ENCODE measurements around the gene CARM1.
"Not testable (repeated sequence)": the region's sequence is repeated elsewhere in the genome, so short reads cannot be mapped to it uniquely, and the experiment has no call there.

Gene CARM1

GRCh38 chr19:10876459-10877240, 5.3 kb downstream of the CARM1 start:
- no peak for DNase-seq (ENCODE audit: low read depth in 2 of 2)
- no peak for TF ChIP-seq CTCF (IDR thresholded peaks at IDR 0.05; ENCODE audit: low read depth, low read length)
- H3K4me3 ChIP-seq (replicated peaks in 1 of 2; ENCODE audit: low read depth in 2 of 2, low read length in 2 of 2): no peak overlapping the region

- not testable (repeated sequence) for H3K4me3 ChIP-seq (replicated peaks in 1 of 2; ENCODE audit: low read depth in 2 of 2, low read length in 2 of 2); DNase-seq (ENCODE audit: low read depth in 2 of 2)
Observed at GRCh38 chr19:10877608-10878007, 6.3 kb downstream of the CARM1 start.

- no peak overlapping the region for H3K4me3 ChIP-seq (replicated peaks in 1 of 2; ENCODE audit: low read depth in 2 of 2, low read length in 2 of 2)
- no peak for DNase-seq (ENCODE audit: low read depth in 2 of 2)
- TF ChIP-seq CTCF (IDR thresholded peaks at IDR 0.05; ENCODE audit: low read depth, low read length): no peak
Observed at GRCh38 chr19:10878253-10878652, 6.9 kb downstream of the CARM1 start.

GRCh38 chr19:10881403-10882107, 10.2 kb downstream of the CARM1 start:
- TF ChIP-seq CTCF (IDR thresholded peaks at IDR 0.05; ENCODE audit: low read depth, low read length): no peak
- no peak for DNase-seq (ENCODE audit: low read depth in 2 of 2)
- no peak overlapping the region for H3K4me3 ChIP-seq (replicated peaks in 1 of 2; ENCODE audit: low read depth in 2 of 2, low read length in 2 of 2)

GRCh38 chr19:10882108-10882457, 10.7 kb downstream of the CARM1 start:
- DNase-seq (ENCODE audit: low read depth in 2 of 2): no peak
- no peak for TF ChIP-seq CTCF (IDR thresholded peaks at IDR 0.05; ENCODE audit: low read depth, low read length)

GRCh38 chr19:10884274-10884673, 12.9 kb downstream of the CARM1 start:
- TF ChIP-seq CTCF (IDR thresholded peaks at IDR 0.05; ENCODE audit: low read depth, low read length): no peak
- peak; percentile 67 to 68 for DNase-seq (ENCODE audit: low read depth in 2 of 2)
- H3K4me3 ChIP-seq (replicated peaks in 1 of 2; ENCODE audit: low read depth in 2 of 2, low read length in 2 of 2): no peak overlapping the region

More at GRCh38 chr19:10882108-10882457, 10.7 kb downstream of the CARM1 start:
- H3K4me3 ChIP-seq (replicated peaks in 1 of 2; ENCODE audit: low read depth in 2 of 2, low read length in 2 of 2): no peak overlapping the region
